Urinary bladder (tissue), 4 donors: ENCODE data around the gene MYBPC2. TPM values are rescaled to one million over a fixed set of nuclear protein-coding genes. Genes with fewer than 3 reads are reported as not detected.

Experiments
- DNase-seq: peaks from one replicate; pipeline ENCODE4 v3.0.0-alpha.2; 2015; ENCODE audit errors: extremely low spot score
- H3K27ac ChIP-seq: one replicate; pipeline ENCODE4 v1.5.1; 2013; ENCODE audit warnings: low read depth, mild to moderate bottlenecking, moderate library complexity
- H3K36me3 ChIP-seq: one replicate; pipeline ENCODE4 v1.6.1; 2013; ENCODE audit warnings: mild to moderate bottlenecking, moderate library complexity; ENCODE audit not compliant: insufficient read depth
- H3K4me1 ChIP-seq: one replicate; pipeline ENCODE4 v1.6.1; 2013; ENCODE audit warnings: mild to moderate bottlenecking, moderate library complexity; ENCODE audit not compliant: insufficient read depth
- H3K4me3 ChIP-seq: one replicate; pipeline ENCODE4 v1.5.1; 2013; ENCODE audit warnings: low read depth, low read length
- WGBS: extraction: QIAGEN DNeasy Blood & Tissue Kit; methylation state at CpG from one replicate; pipeline ENCODE4 v1.1.7; 2013; 5-methylcytosine and 5-hydroxymethylcytosine counted together
- polyA plus RNA-seq: library from polyadenylated mRNA; stranded (reverse); fragments of 200-250 nt; gene quantifications from one replicate; pipeline ENCODE4 v1.2.3, GENCODE V29; 2013
- total RNA-seq: library from RNA; depleted of rRNA; stranded (reverse); fragments of >200 nt; gene quantifications from one replicate; pipeline ENCODE4 v1.2.3, GENCODE V29; 2014
- donor health status: healthy with polysubstance abuse.
- donor health status: healthy.

MYBPC2 gene
- total and polyA plus RNA-seq, 2 donors: 0.14 to 0.69 TPM

DNA sequence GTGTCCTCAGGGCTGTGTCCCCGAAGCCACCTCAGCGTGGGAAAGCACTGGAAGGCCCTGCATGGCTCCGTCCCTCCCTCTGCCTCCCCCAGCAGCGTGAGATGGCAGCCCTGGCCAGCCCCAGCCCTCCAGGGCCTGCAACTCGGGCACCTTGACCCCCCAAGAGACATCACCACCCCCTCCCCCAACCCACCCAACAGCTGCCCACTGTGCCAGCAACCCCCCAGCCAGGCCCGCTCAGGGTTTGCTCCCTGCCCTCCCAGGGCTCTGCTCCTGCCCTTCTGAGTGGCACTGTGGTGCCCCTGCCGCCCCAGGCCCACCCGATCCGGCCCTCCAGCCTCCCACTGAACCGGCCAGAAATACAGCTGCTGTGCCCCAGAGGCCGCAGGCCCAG, 82.5 kb downstream of the MYBPC2 start:
- H3K4me1 ChIP-seq: peaks cover 2% of the 10 kb centered on the region
- no peak overlapping the region for H3K27ac ChIP-seq
- H3K36me3 ChIP-seq: peaks cover 1% of the 10 kb centered on the region
- no peak overlapping the region for H3K4me3 ChIP-seq
- WGBS: 74% methylated on average over 11 of the region's 11 CpGs
- DNase-seq: no peak

Other genes with a start within 250 kb of the MYBPC2 start
- gene MYH14, start 229.3 kb upstream of the MYBPC2 start, total RNA-seq: 15.5 TPM
- gene MYH14, start 229.3 kb upstream of the MYBPC2 start, polyA plus RNA-seq: 7.0 TPM
- 0.79 TPM for gene KCNC3, start 103.5 kb upstream of the MYBPC2 start, total RNA-seq
- gene KCNC3, start 103.5 kb upstream of the MYBPC2 start, polyA plus RNA-seq: 0.52 TPM
- 0.58 TPM for gene NAPSA, start 67.3 kb upstream of the MYBPC2 start, total RNA-seq
- 0.77 TPM for gene NAPSA, start 67.3 kb upstream of the MYBPC2 start, polyA plus RNA-seq
- gene NR1H2, start 56.4 kb upstream of the MYBPC2 start, total RNA-seq: 33.4 TPM
- 136 TPM for gene NR1H2, start 56.4 kb upstream of the MYBPC2 start, polyA plus RNA-seq
- gene POLD1, start 48.5 kb upstream of the MYBPC2 start, total RNA-seq: 13.0 TPM
- gene POLD1, start 48.5 kb upstream of the MYBPC2 start, polyA plus RNA-seq: 18.4 TPM
- 1.2 TPM for gene SPIB, start 14.0 kb upstream of the MYBPC2 start, total RNA-seq
- gene SPIB, start 14.0 kb upstream of the MYBPC2 start, polyA plus RNA-seq: 0.20 TPM
- 36.4 TPM for gene EMC10, start 43.6 kb downstream of the MYBPC2 start, total RNA-seq
- gene EMC10, start 43.6 kb downstream of the MYBPC2 start, polyA plus RNA-seq: 107 TPM
- not detected for gene GARIN5A, start 44.0 kb downstream of the MYBPC2 start, total RNA-seq
- gene GARIN5A, start 44.0 kb downstream of the MYBPC2 start, polyA plus RNA-seq: 1.3 TPM
- gene JOSD2, start 78.3 kb downstream of the MYBPC2 start, total RNA-seq: 10.5 TPM
- gene JOSD2, start 78.3 kb downstream of the MYBPC2 start, polyA plus RNA-seq: 73.6 TPM
- not detected for gene ASPDH, start 81.0 kb downstream of the MYBPC2 start, total RNA-seq
- gene ASPDH, start 81.0 kb downstream of the MYBPC2 start, polyA plus RNA-seq: not detected
- 12.8 TPM for gene LRRC4B, start 135.5 kb downstream of the MYBPC2 start, total RNA-seq
- 14.5 TPM for gene LRRC4B, start 135.5 kb downstream of the MYBPC2 start, polyA plus RNA-seq
- gene SYT3, start 207.0 kb downstream of the MYBPC2 start, total RNA-seq: 0.16 TPM
- 0.32 TPM for gene SYT3, start 207.0 kb downstream of the MYBPC2 start, polyA plus RNA-seq
- not detected for gene C19orf81, start 216.6 kb downstream of the MYBPC2 start, total RNA-seq
- gene C19orf81, start 216.6 kb downstream of the MYBPC2 start, polyA plus RNA-seq: 0.94 TPM